HG02759 (cell line): ENCODE data around the gene SMTN.
"Not testable (repeated sequence)": the region's sequence is repeated elsewhere in the genome, so short reads cannot be mapped to it uniquely, and the experiment has no call there.

ENCODE experiments used
- ATAC-seq: cut with Tn5 transposase; IDR thresholded peaks from one replicate; pipeline ENCODE4 v1.9.1; 2021; ENCODE audit warnings: mild to moderate bottlenecking, moderate library complexity; ENCODE audit not compliant: unreplicated experiment

The SMTN gene

DNA sequence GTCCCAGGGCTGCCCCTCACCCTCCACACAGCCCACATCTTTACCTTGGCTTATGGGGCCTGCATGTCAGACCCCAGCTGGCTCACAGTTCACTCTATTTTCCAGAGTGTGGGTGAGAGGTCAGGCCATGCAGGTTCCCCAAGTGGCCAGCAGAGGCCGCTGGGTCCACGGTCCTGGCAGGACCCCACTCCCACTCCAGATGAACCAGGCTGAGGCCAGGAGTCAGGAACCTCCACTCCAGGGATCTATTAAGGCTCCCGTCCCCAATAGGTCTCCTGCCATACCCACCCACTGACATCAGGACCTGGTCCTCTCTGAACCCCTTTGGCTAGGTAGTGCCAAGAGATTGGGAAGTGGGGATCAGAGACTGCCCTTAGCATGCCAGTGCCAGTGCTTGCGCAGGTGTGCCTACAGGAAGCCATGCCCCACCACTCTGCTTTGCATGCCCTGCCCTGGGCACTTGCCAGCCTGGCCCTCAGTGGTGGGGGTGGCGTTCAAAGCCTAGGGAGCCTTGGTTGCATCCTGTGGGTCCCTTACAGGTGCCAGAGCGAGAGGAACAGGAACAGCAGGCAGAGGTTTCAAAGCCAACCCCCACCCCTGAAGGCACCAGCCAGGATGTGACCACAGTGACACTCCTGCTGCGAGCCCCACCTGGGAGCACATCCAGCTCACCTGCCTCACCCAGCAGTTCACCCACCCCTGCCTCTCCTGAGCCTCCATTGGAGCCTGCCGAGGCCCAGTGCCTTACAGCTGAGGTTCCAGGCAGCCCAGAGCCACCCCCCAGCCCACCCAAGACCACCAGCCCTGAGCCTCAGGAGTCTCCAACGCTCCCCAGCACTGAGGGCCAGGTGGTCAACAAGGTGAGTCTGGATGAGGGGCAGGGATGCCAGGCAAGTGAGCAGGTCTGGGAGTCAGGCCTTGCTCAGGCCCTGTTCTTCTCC lies 8.3 kb downstream of the SMTN start:
- ATAC-seq = no peak

DNA sequence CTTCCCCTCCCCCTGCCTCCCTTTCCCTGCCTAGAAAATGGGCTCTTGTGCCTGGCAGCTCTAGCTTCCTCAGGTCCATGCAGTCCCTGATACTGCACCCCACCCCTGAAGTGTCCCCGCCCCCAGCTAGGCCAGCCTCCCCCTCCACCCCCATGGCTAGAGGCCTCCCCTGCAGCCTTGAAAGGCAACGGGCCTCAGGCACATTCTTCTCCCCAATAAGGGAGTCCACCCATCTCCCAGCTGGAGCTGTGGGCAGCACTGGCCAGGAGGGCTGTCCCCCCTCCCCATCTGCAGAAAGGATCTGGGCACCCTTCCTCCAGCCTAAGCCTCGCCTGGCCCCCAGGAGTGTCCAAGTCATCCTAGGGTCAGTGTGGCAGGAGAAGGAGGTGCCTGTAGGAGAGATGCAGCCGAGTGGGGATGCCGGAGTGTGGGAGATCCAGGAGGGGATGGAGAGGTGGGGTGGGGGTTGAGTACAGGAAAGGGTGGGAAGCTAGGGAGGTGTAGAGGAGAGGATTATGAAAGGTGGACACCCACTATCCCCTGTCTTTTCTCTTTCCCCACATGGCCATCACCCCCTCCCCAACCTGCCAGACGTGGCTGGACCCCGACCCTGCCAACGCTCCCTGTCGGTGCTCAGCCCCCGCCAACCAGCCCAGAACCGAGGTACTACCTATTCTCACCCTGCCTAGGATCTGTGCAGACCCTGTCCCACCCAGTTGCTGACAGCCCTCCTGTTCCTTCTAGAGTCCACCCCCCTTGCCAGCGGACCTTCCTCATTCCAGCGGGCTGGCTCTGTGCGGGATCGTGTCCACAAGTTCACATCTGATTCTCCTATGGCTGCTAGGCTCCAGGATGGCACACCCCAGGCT lies 9.3 kb downstream of the SMTN start:
- no peak for ATAC-seq

- ATAC-seq = no peak
Observed at GRCh38 chr22:31091106-31091975, 10.2 kb downstream of the SMTN start.

GRCh38 chr22:31092161-31092560 lies 11.0 kb downstream of the SMTN start:
- ATAC-seq = no peak

DNA sequence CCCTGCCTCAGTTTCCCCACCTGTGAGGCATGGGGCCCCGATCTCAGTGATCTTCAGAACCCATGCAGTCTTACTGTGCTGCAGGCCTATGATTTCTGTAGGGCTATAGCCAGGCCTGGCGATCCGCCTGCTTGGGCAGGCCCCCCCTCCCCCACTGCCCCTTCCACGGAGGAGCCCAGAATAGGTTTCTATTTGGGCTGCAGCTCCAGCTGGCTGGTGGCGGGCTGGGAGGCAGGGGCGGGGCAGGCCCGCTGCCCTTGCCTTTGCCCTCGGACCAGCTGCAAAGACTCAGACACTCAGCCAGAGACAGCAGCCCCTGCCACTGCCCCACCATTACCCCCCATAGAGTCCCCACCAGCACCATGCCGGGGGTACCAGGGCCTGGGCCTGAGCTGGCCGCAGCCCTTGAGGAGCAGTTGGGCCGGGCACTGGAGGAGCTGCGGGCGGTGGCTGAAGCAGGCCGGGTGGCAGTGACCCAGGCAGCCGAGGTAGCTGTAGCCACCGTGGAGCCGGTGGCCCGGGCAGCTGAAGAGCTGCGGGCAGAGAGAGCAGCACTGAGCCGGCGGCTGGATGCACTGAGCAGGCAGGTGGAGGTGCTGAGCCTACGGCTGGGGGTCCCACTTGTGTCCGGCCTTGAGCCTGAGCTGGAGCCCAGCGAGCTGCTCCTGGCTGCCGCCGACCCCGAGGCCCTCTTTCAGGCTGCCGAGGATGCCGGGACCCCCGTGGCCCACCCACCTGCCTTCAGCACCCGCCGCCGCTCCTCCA lies 12.2 kb downstream of the SMTN start:
- ATAC-seq = no peak

DNA sequence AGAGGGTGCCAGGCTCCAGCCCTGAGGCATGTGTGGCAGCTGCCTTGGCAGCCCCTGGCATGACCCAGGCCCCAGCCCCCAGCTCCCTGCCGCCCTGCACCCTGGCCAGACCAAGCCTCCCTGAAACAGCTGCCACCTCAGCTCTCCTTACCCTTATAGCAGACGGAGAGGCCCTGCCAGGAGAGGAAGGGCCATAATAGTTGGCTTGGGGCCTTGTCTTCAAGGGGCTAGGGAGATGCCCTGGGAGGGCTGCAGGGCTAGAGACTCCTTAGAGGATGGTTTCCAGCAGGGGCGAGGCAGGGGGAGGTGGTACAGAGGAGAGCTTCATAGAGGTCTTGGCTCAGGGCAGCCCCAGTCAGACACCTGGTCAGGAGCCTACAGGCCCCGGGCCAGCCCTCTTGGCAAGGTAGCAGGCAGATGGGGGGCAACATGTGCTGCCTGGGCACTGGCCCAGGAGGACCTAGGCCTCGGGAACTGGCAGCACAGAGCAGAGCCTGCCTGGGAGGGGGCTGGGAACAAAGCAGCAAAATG lies 13.0 kb downstream of the SMTN start:
- ATAC-seq = no peak

GRCh38 chr22:31094741-31095140 lies 13.6 kb downstream of the SMTN start:
- no peak for ATAC-seq

DNA sequence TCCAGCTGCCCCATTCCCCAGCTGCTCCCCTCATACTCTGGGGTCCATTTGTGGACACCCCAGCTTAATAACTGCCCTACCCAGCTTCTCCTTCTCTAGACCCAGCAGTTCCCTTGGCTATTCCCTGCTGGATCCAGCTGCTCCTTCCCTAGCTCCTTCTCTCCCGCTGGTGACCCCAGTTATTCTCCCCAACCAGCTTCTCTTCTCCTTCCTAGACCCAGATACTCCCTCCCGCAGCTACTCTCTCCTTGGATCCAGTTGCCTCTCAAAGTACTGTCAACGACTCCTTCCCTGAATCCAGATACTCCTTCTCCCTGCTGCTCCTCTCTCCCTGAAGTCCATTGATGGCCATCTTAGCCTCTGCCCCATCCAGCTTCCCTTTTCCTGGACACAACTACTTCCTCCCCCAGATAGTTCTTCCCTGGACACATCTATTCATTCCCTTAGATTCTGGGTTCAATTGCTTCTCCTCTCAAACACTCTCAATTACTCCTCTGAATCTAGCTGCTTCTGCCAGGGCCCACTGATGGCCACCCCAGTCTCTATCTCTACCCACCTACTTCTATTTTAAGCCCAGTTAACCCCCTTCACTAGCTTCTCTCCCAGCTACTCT lies 14.6 kb downstream of the SMTN start:
- ATAC-seq = no peak

GRCh38 chr22:31096657-31097279 lies 15.7 kb downstream of the SMTN start:
- no peak for ATAC-seq

GRCh38 chr22:31097539-31097938 lies 16.4 kb downstream of the SMTN start:
- ATAC-seq = not testable (repeated sequence)

DNA sequence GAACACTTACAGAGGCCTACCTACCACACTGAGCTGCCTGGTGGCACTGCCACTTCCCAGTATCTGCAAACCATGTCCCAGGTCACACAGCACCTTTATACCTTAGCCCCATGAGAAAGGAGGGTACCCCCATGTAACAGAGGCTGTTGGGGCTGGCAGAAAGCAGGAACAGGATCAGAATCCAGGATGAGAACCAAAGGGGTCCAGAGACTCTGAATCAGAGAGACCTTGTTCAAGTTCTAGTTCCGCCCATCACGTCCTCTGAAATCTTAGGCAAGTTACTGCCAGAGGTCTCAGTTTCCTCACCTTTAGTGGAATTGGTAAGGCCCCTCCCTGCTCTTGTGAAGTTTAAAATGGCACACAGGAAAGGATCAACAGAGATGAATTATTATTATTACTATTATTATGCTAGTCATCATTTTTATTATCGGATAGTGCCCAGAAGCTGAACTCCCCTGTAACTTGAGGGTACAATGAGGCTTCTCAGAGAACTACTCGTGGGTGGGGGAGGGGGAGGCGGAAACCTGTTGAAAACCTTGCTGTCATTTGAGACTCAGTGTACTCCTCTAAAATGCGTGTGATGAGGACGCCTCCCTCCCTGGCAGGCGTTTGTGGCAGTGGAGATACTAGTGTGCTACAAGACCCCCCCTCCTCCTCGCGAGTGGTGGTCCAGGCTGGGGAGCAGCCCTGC lies 17.0 kb downstream of the SMTN start:
- ATAC-seq = no peak

DNA sequence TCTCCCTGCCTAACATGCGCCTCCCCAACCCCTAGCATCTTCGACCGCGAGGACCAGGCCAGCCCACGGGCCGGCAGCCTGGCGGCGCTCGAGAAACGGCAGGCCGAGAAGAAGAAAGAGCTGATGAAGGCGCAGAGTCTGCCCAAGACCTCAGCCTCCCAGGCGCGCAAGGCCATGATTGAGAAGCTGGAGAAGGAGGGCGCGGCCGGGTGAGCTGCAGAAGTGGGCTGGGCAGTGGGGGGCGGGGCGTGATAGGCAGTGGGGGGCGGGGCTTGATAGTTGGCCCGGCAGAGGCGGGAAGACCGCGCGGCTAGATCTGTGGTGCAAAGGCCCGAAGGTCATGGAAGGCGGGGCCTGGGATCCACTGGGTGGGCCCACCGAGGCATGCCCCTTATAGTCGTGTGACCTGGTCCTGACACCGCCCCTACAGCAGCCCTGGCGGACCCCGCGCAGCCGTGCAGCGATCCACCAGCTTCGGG lies 17.6 kb downstream of the SMTN start:
- no peak for ATAC-seq

GRCh38 chr22:31099386-31099785 lies 18.3 kb downstream of the SMTN start:
- no peak for ATAC-seq

- ATAC-seq = no peak
Observed at GRCh38 chr22:31099841-31100761, 19.0 kb downstream of the SMTN start.

- ATAC-seq = no peak
Observed at GRCh38 chr22:31100762-31101525, 19.8 kb downstream of the SMTN start.

DNA sequence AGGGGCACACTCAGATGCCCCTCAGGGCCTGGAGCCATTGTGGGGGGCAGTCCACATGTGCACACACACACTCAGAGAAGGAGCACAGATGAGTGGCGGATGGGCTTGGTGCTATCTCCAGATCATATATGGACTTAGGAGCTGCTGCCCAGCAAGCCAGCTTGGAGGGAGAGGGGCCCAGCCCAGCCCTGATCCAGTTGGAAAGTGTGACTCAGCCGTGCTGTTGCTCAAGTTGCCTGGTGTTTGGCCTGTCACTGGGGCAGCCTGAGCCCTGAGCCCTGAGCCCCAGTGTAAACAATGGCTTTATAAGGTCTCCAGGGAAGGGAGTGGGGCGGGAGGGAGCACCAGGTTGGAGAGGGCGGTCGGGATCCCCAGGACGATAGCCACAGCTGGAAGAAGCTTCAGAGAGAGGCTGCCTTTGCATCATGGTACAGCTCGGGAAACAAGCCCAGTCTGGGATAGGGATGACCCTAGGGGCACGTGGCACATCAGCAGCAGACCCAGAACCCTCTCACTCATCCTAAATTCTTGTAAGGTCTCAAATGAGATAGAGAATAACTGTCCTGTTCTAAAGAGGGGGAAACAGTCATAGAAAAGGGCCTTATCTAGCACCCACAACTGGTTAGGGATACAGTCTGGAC lies 21.4 kb downstream of the SMTN start:
- ATAC-seq = no peak
